GM12874 (cell line): ENCODE measurements around the gene POR.

Experiments used
- TF ChIP-seq, protein P1 (sequence below): IDR thresholded peaks from 2 replicates; pipeline ENCODE4 v1.5.1; 2011; ENCODE audit warnings: low read depth, mild to moderate bottlenecking, control low read depth, low read length, moderate library complexity; ENCODE audit not compliant: insufficient read depth

The POR gene

DNA sequence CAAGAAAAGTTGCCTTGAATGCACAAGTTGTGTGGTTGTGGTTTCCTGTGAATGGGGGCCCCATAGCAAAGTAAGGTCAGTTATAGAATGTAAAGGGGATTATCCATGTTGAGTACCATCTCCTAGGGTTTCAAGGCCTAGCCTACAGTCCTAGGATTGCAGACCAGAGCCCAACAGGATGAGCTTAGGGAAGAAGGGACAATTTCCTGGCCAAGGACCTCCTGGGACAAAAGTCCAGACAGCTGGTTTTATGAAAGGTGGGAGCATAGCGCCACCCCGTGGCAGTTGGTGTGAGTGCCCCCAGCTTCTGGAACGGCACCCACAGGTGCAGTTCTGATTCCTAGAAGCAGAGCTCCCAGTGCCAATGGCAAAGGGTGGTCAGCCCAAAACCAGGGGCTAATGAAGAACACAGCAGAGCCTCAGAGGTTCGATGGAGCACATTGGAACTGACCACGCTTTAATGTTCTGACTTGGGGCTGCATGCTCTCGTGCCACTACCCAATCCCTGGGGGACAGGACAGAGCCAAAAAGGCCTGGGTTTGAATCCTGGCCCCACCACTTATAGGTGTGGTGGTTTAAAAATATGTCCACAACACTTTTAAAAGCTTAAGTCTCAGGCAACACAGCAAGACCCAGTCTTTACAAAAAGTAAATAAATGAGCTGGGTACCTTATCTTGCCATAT lies 105.2 kb downstream of the POR start:
- TF ChIP-seq, protein P1, sequence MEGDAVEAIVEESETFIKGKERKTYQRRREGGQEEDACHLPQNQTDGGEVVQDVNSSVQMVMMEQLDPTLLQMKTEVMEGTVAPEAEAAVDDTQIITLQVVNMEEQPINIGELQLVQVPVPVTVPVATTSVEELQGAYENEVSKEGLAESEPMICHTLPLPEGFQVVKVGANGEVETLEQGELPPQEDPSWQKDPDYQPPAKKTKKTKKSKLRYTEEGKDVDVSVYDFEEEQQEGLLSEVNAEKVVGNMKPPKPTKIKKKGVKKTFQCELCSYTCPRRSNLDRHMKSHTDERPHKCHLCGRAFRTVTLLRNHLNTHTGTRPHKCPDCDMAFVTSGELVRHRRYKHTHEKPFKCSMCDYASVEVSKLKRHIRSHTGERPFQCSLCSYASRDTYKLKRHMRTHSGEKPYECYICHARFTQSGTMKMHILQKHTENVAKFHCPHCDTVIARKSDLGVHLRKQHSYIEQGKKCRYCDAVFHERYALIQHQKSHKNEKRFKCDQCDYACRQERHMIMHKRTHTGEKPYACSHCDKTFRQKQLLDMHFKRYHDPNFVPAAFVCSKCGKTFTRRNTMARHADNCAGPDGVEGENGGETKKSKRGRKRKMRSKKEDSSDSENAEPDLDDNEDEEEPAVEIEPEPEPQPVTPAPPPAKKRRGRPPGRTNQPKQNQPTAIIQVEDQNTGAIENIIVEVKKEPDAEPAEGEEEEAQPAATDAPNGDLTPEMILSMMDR = peak; percentile 88

DNA sequence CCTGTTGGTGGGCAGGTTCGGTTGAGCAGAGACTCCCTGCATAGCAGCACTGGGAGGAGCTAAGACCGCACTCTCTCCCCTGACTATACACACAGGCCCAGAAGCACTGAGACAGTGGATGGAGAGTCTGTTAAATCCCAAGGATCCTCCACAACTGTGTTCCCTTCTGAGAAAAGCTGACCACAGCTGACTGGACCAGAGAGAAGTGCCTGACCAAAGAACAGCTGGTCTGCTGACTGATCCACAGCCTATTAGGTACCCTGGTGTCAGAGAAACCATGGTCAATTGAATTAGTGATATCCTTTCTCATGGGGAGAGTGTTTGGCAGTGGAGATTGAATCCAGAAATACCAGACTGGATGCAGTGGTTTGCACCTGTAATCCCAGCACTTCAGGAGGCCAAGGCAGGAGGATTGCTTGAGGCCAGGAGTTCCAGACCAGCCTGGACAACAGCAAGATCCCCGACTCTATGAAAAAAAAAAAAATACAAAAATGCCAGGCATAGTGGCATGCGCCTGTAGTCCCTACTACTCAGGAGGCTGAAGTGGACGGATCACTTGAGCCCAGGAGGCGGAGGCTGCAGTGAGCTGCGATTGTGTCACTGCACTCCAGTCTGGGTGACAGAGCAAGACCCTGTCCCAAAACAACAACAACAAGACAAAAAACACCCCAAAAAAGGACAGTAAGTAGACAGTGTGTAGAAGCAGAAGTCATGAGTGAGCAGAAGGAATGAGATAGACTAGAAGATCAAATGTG lies 107.2 kb downstream of the POR start:
- TF ChIP-seq, protein P1 = no peak

DNA sequence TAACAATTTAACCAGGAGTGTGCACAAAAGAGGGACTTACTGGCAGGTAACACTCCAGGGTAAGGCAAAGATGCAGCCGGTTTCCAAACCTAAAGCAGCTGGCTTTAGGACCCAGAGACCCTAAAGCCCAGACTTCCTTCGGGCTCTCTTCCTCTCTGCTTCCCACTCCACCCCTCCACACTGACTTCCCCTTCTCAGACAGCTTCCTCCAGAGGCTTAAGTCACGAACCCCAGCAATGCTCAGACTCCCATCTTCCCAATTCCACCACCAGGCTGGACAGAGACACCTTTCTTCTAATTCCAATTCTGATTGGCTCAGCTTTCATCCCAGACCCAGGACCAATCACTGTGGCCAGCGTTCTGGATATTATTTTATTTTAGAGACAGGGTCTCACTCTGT lies 108.0 kb downstream of the POR start:
- TF ChIP-seq, protein P1 = no peak

DNA sequence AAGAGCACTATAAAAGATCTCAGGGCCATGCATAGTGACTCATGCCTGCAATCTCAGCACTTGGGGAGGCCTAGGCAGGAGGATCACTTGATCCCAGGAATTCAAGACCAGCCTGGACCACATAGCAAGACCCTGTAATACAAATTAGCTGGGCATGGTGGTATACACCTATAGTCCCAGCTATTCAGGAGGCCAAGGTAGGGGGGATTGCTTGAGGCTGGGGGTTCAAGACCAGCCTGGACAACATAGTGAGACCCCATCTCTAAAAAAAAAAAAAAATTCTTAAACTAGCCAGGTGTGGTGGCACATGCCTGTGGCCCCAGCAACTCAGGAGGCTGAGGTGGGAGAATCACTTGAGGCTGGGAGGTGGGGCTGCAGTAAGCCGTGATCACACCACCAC lies 117.0 kb downstream of the POR start:
- TF ChIP-seq, protein P1 = no peak
